Endodermal cell (in vitro differentiated cells): ENCODE data around the gene RSAD2. TPM values are rescaled to one million over a fixed set of nuclear protein-coding genes. Genes with fewer than 3 reads are reported as not detected.
A peak's percentile ranks its signal among the peaks of the same experiment; 100 is the strongest.
"Not testable (repeated sequence)": the region's sequence is repeated elsewhere in the genome, so short reads cannot be mapped to it uniquely, and the experiment has no call there.

Experiments used
- DNase-seq: peaks from one replicate; pipeline ENCODE4 v3.0.0-alpha.2; 2017
- H3K27ac ChIP-seq: 2 replicates; pipeline ENCODE4 v1.5.1; 2013; ENCODE audit warnings: mild to moderate bottlenecking, low read depth, low read length, moderate library complexity
- H3K27me3 ChIP-seq: 2 replicates; pipeline ENCODE4 v1.6.1; 2013; ENCODE audit warnings: mild to moderate bottlenecking, low read length, moderate library complexity; ENCODE audit not compliant: insufficient read depth, control insufficient read depth, poor library complexity, severe bottlenecking
- H3K36me3 ChIP-seq: 2 replicates; pipeline ENCODE4 v1.7.0; 2013; ENCODE audit warnings: mild to moderate bottlenecking, low read length, moderate library complexity; ENCODE audit not compliant: control insufficient read depth, insufficient read depth
- H3K4me1 ChIP-seq: one replicate; pipeline ENCODE4 v1.7.0; 2013; ENCODE audit warnings: low read length; ENCODE audit not compliant: control insufficient read depth, insufficient read depth
- H3K4me3 ChIP-seq: 2 replicates; pipeline ENCODE4 v1.5.1; 2013; ENCODE audit warnings: mild to moderate bottlenecking, low read length, moderate library complexity
- H3K9ac ChIP-seq: 2 replicates; pipeline ENCODE4 v1.6.1; 2013; ENCODE audit warnings: mild to moderate bottlenecking, low read length, moderate library complexity; ENCODE audit not compliant: poor library complexity, severe bottlenecking; ENCODE audit errors: extremely low read depth
- H3K9me3 ChIP-seq: 2 replicates; pipeline ENCODE4 v1.6.1; 2013; ENCODE audit warnings: mild to moderate bottlenecking, low read length, moderate library complexity; ENCODE audit not compliant: control insufficient read depth
- H3K27ac Mint-ChIP-seq: 2 replicates; pipeline ENCODE4 v1.8.0; 2020; ENCODE audit warnings: mixed read lengths
- H3K27me3 Mint-ChIP-seq: 2 replicates; pipeline ENCODE4 v1.8.0; 2021; ENCODE audit warnings: mild to moderate bottlenecking, mixed read lengths; ENCODE audit not compliant: insufficient read depth
- H3K36me3 Mint-ChIP-seq: 2 replicates; pipeline ENCODE4 v1.8.0; 2020; ENCODE audit warnings: low read depth, mixed read lengths
- H3K4me1 Mint-ChIP-seq: 2 replicates; pipeline ENCODE4 v1.8.0; 2020; ENCODE audit warnings: mixed read lengths
- H3K4me3 Mint-ChIP-seq: 2 replicates; pipeline ENCODE4 v1.8.0; 2020; ENCODE audit warnings: mild to moderate bottlenecking, moderate library complexity, mixed read lengths
- H3K9me3 Mint-ChIP-seq: 2 replicates; pipeline ENCODE4 v1.8.0; 2020; ENCODE audit warnings: mild to moderate bottlenecking, mixed read lengths
- WGBS, 2 experiments: methylation state at CpG; one replicate each; pipeline versions ENCODE4 v1.1.5 to v1.1.7; 2013; ENCODE audit warnings: missing lambda C conversion rate in 2 of 2, mixed read lengths in 1 of 2; ENCODE audit not compliant: insufficient coverage in 1 of 2, insufficient read length in 1 of 2; 5-methylcytosine and 5-hydroxymethylcytosine counted together
- total RNA-seq, 2 donors: library from RNA; stranded (reverse); fragmentation: NEBNext Ultra II Directional in 1 of 2; extraction: Animal tissue kit (Norgen Biotek cat#: 25700) in 1 of 2; gene quantifications; 2 replicates in 1 of 2; 3 replicates in 1 of 2; pipeline ENCODE4 v1.2.1, GENCODE V29; 2021
- TF ChIP-seq, protein P1 (sequence below): fragments of 200-600 bp; sonication (generic); conservative IDR thresholded peaks from 2 replicates; pipeline ENCODE4 v1.5.0; 2021; ENCODE audit warnings: antibody characterized with exemption, mild to moderate bottlenecking

The RSAD2 gene
- total RNA-seq, 2 donors from 2014 or later, result 0.35 to 0.75 TPM

- TF ChIP-seq, protein P1, sequence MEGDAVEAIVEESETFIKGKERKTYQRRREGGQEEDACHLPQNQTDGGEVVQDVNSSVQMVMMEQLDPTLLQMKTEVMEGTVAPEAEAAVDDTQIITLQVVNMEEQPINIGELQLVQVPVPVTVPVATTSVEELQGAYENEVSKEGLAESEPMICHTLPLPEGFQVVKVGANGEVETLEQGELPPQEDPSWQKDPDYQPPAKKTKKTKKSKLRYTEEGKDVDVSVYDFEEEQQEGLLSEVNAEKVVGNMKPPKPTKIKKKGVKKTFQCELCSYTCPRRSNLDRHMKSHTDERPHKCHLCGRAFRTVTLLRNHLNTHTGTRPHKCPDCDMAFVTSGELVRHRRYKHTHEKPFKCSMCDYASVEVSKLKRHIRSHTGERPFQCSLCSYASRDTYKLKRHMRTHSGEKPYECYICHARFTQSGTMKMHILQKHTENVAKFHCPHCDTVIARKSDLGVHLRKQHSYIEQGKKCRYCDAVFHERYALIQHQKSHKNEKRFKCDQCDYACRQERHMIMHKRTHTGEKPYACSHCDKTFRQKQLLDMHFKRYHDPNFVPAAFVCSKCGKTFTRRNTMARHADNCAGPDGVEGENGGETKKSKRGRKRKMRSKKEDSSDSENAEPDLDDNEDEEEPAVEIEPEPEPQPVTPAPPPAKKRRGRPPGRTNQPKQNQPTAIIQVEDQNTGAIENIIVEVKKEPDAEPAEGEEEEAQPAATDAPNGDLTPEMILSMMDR, result no peak
- Mint-ChIP-seq H3K27me3 (no peaks in the 10 kb centered on the region), H3K27ac (no peak overlapping the region), H3K4me3 (no peak overlapping the region), H3K4me1 (peaks cover 8% of the 10 kb centered on the region), H3K36me3 (no peaks in the 10 kb centered on the region), H3K9me3 (peaks cover 3% of the 10 kb centered on the region)
- no peaks in the 10 kb centered on the region for H3K27me3 ChIP-seq
- H3K9ac ChIP-seq, result no peak overlapping the region
- no peaks in the 10 kb centered on the region for H3K9me3 ChIP-seq
- WGBS, 2 experiments, result 90 to 100% methylated on average over 1 to 3 of the region's 3 CpGs
- no peak overlapping the region for H3K27ac ChIP-seq
- no peaks in the 10 kb centered on the region for H3K36me3 ChIP-seq
- H3K4me3 ChIP-seq, result no peak overlapping the region
- peaks cover 2% of the 10 kb centered on the region for H3K4me1 ChIP-seq
- DNase-seq, result no peak
Observed at GRCh38 chr2:6933911-6934310, 56.3 kb downstream of the RSAD2 start.

- H3K27ac Mint-ChIP-seq, result no peak overlapping the region
- H3K27me3 Mint-ChIP-seq, result no peaks in the 10 kb centered on the region
- DNase-seq, result no peak
Observed at GRCh38 chr2:6934345-6934744, 56.8 kb downstream of the RSAD2 start.

DNA sequence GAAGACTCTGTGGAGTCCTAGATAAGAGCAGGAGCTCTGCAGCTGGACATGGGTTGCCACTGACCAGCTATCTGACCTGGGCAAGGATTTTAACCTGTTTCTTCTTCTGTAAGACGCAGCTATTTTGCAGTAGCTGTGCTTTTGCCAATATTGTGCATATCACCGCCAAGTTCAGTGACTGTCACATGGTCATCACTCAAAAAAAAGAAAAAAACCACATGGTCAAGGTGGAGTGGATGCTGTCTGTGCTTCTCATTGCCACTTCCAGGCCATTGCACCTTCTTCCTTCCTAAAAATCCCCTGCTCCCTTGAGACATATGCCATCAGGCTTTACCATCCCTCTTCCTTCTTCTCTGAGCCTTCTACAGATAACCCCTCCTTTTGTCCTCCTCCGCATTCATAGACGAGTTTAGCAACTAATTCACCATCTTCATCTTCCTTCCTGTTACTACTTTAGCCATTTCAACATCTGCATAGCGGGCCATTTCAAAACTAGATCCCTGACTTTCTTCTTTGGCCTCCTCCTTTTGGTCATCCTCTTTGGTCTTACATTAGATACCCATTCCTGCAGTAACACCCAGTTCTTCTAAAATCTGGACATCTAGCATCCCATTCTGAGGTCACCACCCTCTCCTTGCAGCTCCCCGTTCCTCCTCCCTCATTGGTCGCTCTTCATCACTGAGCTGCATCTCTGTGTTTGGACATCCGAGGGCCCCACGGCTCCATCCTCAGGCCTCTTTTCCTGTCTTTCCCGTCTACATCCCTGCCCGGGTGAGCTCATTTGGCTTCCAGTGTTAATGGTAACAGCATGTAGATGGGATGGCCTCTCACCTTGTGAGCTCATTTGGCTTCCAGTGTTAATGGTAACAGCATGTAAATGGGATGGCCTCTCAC lies 57.4 kb downstream of the RSAD2 start:
- Histone ChIP-seq H3K9me3 (no peaks in the 10 kb centered on the region), H3K27ac (no peak overlapping the region), H3K9ac (no peak overlapping the region), H3K4me3 (no peak overlapping the region), H3K4me1 (peaks cover 2% of the 10 kb centered on the region), H3K36me3 (no peaks in the 10 kb centered on the region), H3K27me3 (no peaks in the 10 kb centered on the region)
- H3K36me3 Mint-ChIP-seq, result no peaks in the 10 kb centered on the region
- WGBS, 2 experiments, result 89 to 94% methylated on average over 9 to 11 of the region's 11 CpGs
- no peak overlapping the region for H3K27ac Mint-ChIP-seq
- no peaks in the 10 kb centered on the region for H3K27me3 Mint-ChIP-seq
- H3K9me3 Mint-ChIP-seq, result peaks cover 3% of the 10 kb centered on the region
- no peak overlapping the region for H3K4me3 Mint-ChIP-seq
- H3K4me1 Mint-ChIP-seq, result peaks cover 8% of the 10 kb centered on the region
- TF ChIP-seq, protein P1, result no peak
- DNase-seq, result peak; percentile 54

More at GRCh38 chr2:6934345-6934744, 56.8 kb downstream of the RSAD2 start:
- H3K4me1 Mint-ChIP-seq, result peaks cover 8% of the 10 kb centered on the region
- H3K36me3 Mint-ChIP-seq, result no peaks in the 10 kb centered on the region
- Histone ChIP-seq H3K4me1 (peaks cover 2% of the 10 kb centered on the region), H3K4me3 (no peak overlapping the region), H3K27ac (no peak overlapping the region), H3K27me3 (no peaks in the 10 kb centered on the region), H3K9me3 (no peaks in the 10 kb centered on the region), H3K36me3 (no peaks in the 10 kb centered on the region), H3K9ac (no peak overlapping the region)
- no peak overlapping the region for H3K4me3 Mint-ChIP-seq
- H3K9me3 Mint-ChIP-seq, result peaks cover 3% of the 10 kb centered on the region
- WGBS, 2 experiments, result no CpG with 5 or more reads among the region's 1 CpG
- TF ChIP-seq, protein P1, result no peak

GRCh38 chr2:6935652-6936020 lies 58.1 kb downstream of the RSAD2 start:
- H3K27me3 Mint-ChIP-seq, H3K36me3 ChIP-seq, H3K9me3 Mint-ChIP-seq, H3K27ac ChIP-seq, H3K4me3 ChIP-seq, H3K27ac Mint-ChIP-seq, H3K4me3 Mint-ChIP-seq, H3K9ac ChIP-seq, H3K4me1 ChIP-seq, H3K27me3 ChIP-seq, H3K9me3 ChIP-seq, H3K36me3 Mint-ChIP-seq: not testable (repeated sequence)
- 86 to 93% methylated on average over 2 to 4 of the region's 4 CpGs for WGBS, 2 experiments
- peak; percentile 60 for DNase-seq
- peaks cover 12% of the 10 kb centered on the region for H3K4me1 Mint-ChIP-seq
